Hypothalamus (tissue), 51 donors: ENCODE measurements around the gene SRSF12.
"Not testable (repeated sequence)": the region's sequence is repeated elsewhere in the genome, so short reads cannot be mapped to it uniquely, and the experiment has no call there.

Experiments
- DNase-seq, 51 donors: peaks; one replicate each; lab custom pipeline; 2025; lab: John Stamatoyannopoulos, UW

Gene SRSF12

GRCh38 chr6:89132057-89132456 is 14.2 kb upstream of the SRSF12 start:
- DNase-seq: no peak

GRCh38 chr6:89131599-89131998 is 13.7 kb upstream of the SRSF12 start:
- no peak for DNase-seq

GRCh38 chr6:89128256-89128671 is 10.4 kb upstream of the SRSF12 start:
- DNase-seq: not testable (repeated sequence)

GRCh38 chr6:89122625-89123024 is 4.8 kb upstream of the SRSF12 start:
- DNase-seq: peak in 2 of 51 donors; percentile 1 to 31

- no peak for DNase-seq
These were observed 4.1 kb upstream of the SRSF12 start for GRCh38 chr6:89121934-89122333.

GRCh38 chr6:89120371-89120770 is 2.5 kb upstream of the SRSF12 start:
- no peak for DNase-seq

- DNase-seq: peak in 10 of 51 donors; percentile 2 to 21 (median 4)
These were observed 1.1 kb upstream of the SRSF12 start for GRCh38 chr6:89118931-89119330.

GRCh38 chr6:89116702-89117101 is 1.2 kb downstream of the SRSF12 start:
- DNase-seq: no peak

- DNase-seq: no peak
These were observed 5.9 kb downstream of the SRSF12 start for GRCh38 chr6:89111933-89112332.

GRCh38 chr6:89110284-89110683 is 7.6 kb downstream of the SRSF12 start:
- DNase-seq: no peak

- DNase-seq: no peak
These were observed 17.8 kb downstream of the SRSF12 start for GRCh38 chr6:89100114-89100513.

- DNase-seq: no peak
These were observed 19.4 kb downstream of the SRSF12 start for GRCh38 chr6:89098461-89098860.

- no peak for DNase-seq
These were observed 30.0 kb downstream of the SRSF12 start for GRCh38 chr6:89087881-89088280.

- DNase-seq: no peak
These were observed 32.3 kb downstream of the SRSF12 start for GRCh38 chr6:89085409-89086205.

- no peak for DNase-seq
These were observed 32.9 kb downstream of the SRSF12 start for GRCh38 chr6:89084954-89085353.

- DNase-seq: no peak
These were observed 33.3 kb downstream of the SRSF12 start for GRCh38 chr6:89084542-89084941.

- DNase-seq: peak in 2 of 51 donors; percentile 17 to 46
These were observed 35.4 kb downstream of the SRSF12 start for GRCh38 chr6:89082486-89082891.

- peak; percentile 85 to 100 (median 95) for DNase-seq
These were observed 36.2 kb downstream of the SRSF12 start for GRCh38 chr6:89081423-89082322.

GRCh38 chr6:89081129-89081422 is 36.8 kb downstream of the SRSF12 start:
- DNase-seq: no peak

- DNase-seq: peak; percentile 82 to 100 (median 99)
These were observed 37.4 kb downstream of the SRSF12 start, which contains the start of gene PNRC1 for GRCh38 chr6:89080281-89081128. Gene PNRC1, plus strand, starts transcription at chr6:89080751. Its CDS starts 144 bp downstream, at chr6:89080895.
